ENCODE results near the gene SULT1C2. TPM values are rescaled to one million over a fixed set of nuclear protein-coding genes. Genes with fewer than 3 reads are reported as not detected.

The SULT1C2 gene
- total RNA-seq, 1 experiment from 2014 or later = 1.6 TPM

DNA sequence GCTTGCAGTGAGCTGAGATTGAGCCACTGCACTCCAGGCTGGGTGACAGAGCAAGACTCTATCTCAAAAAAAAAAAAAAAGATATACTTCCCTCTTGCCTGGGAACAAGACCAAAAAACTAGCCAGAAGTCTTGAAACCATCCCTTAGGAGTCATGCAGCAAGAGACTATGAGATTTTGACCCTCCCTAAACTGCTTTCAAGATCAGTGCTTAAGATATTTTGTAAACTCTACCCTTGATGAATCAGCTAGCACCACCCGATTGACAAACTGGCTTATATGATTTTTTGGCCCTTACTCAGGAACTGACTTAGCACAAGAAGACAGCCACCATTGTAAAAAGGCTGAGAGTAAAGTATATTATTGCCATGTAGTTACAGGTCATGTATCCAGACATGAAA lies 45.1 kb upstream of the SULT1C2 start:
- Histone ChIP-seq H3K23me2 (ENCODE audit: insufficient read length, low read depth, low read length, poor library complexity, severe bottlenecking) (no peaks in the 10 kb centered on the region), H2BK15ac (ENCODE audit: low read depth, low read length) (no peak overlapping the region), H2AK5ac (ENCODE audit: insufficient read length, low read length) (no peak overlapping the region), H2BK12ac (ENCODE audit: insufficient read length, low read depth, low read length) (no peak overlapping the region), H3K79me1 (ENCODE audit: insufficient read depth, low read depth, low read length, poor library complexity, severe bottlenecking) (no peaks in the 10 kb centered on the region), H3K18ac (ENCODE audit: insufficient read length, low read depth, low read length) (no peak overlapping the region), H4K20me1 (ENCODE audit: control insufficient read depth, insufficient read depth, insufficient read length) (no peaks in the 10 kb centered on the region), H2BK20ac (ENCODE audit: low read depth, low read length, poor library complexity, severe bottlenecking) (no peak overlapping the region), H3K14ac (ENCODE audit: insufficient read depth, low read length) (no peak overlapping the region), H3K9ac (ENCODE audit: extremely low read depth, insufficient read length, low read length) (no peak overlapping the region), H2BK5ac (ENCODE audit: insufficient read length, low read length) (no peak overlapping the region), H3K79me2 (ENCODE audit: insufficient read depth, low read length) (no peaks in the 10 kb centered on the region), H4K91ac (ENCODE audit: insufficient read length, low read depth, low read length) (no peak overlapping the region), H3K56ac (ENCODE audit: insufficient read length, low read depth, low read length) (no peak overlapping the region), H3T11ph (ENCODE audit: low read length) (no peak overlapping the region), H3K4me1 (ENCODE audit: insufficient read depth, low read length) (no peaks in the 10 kb centered on the region), H3K23ac (ENCODE audit: insufficient read length, low read depth, low read length) (no peak overlapping the region), H3K27ac (ENCODE audit: insufficient read length, low read depth, low read length) (no peak overlapping the region), H3K4ac (ENCODE audit: low read depth, low read length) (no peak overlapping the region), H3K27me3 (ENCODE audit: insufficient read depth, low read length) (no peaks in the 10 kb centered on the region), H4K5ac (ENCODE audit: insufficient read length, low read depth, low read length) (no peak overlapping the region), H2AFZ (ENCODE audit: low read length) (no peak overlapping the region), H3K9me3 (ENCODE audit: control insufficient read depth, low read depth, low read length) (peaks cover 11% of the 10 kb centered on the region), H3K4me2 (ENCODE audit: insufficient read depth, insufficient read length, low read length) (no peak overlapping the region), H4K8ac (replicated peaks; ENCODE audit: insufficient read length, low read depth, low read length) (no peak overlapping the region), H2BK120ac (ENCODE audit: low read depth, low read length, poor library complexity, severe bottlenecking) (no peak overlapping the region)
- no peak for DNase-seq
- Mint-ChIP-seq H3K27me3 (ENCODE audit: low read depth) (no peaks in the 10 kb centered on the region), H3K4me3 (no peak overlapping the region), H3K9me3 (peaks cover 26 to 35% of the 10 kb centered on the region in 2 experiments), H3K27ac (no peak overlapping the region), H3K36me3 (ENCODE audit: insufficient read depth in 1 of 3, low read depth in 3 of 3) (peaks cover 6 to 11% (median 7%) of the 10 kb centered on the region in 3 experiments; a peak in 5 of 7 replicates), H3K4me1 (no peaks in the 10 kb centered on the region)
- no CpG with 5 or more reads among the region's 1 CpG for WGBS (ENCODE audit: extremely low coverage, insufficient read length, low lambda C conversion rate)
- TF ChIP-seq, protein P1, sequence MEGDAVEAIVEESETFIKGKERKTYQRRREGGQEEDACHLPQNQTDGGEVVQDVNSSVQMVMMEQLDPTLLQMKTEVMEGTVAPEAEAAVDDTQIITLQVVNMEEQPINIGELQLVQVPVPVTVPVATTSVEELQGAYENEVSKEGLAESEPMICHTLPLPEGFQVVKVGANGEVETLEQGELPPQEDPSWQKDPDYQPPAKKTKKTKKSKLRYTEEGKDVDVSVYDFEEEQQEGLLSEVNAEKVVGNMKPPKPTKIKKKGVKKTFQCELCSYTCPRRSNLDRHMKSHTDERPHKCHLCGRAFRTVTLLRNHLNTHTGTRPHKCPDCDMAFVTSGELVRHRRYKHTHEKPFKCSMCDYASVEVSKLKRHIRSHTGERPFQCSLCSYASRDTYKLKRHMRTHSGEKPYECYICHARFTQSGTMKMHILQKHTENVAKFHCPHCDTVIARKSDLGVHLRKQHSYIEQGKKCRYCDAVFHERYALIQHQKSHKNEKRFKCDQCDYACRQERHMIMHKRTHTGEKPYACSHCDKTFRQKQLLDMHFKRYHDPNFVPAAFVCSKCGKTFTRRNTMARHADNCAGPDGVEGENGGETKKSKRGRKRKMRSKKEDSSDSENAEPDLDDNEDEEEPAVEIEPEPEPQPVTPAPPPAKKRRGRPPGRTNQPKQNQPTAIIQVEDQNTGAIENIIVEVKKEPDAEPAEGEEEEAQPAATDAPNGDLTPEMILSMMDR (conservative IDR thresholded peaks at IDR 0.05) = no peak

All from H9 (cell line).